NCI-H526 (cell line): Measurements from ENCODE around the gene BECN2.
A peak's percentile ranks its signal among the peaks of the same experiment; 100 is the strongest.

Experiments used
- DNase-seq, 2 experiments: peaks; one replicate each; lab custom pipeline; 2025; lab: John Stamatoyannopoulos, UW

Gene BECN2, protein sequence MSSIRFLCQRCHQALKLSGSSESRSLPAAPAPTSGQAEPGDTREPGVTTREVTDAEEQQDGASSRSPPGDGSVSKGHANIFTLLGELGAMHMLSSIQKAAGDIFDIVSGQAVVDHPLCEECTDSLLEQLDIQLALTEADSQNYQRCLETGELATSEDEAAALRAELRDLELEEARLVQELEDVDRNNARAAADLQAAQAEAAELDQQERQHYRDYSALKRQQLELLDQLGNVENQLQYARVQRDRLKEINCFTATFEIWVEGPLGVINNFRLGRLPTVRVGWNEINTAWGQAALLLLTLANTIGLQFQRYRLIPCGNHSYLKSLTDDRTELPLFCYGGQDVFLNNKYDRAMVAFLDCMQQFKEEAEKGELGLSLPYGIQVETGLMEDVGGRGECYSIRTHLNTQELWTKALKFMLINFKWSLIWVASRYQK

GRCh38 chr1:241957692-241958494 is at the start of gene BECN2:
Gene BECN2 (plus strand): TSS chr1:241957767. CDS start chr1:241957767, 0 bp downstream.
- peak; percentile 3 to 69 for DNase-seq

- no peak for DNase-seq
Observed at GRCh38 chr1:241916196-241916595, 41.4 kb upstream of the BECN2 start.

DNA sequence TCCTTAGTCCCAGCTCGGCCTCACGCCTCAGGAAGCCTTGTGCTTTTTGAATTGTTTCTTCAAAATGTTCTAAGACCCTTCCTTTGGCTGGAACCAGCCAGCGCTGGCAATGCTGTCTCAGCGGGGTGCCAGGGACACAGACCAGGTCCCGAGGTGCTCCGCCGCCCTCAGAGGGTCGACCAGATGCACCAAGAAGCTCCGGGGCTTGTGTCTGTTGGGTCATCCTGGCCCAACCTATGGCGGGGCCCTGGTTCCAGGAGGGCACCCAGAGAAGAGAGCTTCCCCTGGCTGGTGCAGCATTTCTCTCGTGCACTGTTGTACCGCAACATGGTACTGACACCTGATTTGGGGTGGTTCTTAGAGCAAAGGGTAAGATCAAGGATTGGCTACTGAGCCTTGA is 40.1 kb upstream of the BECN2 start:
- no peak for DNase-seq

DNA sequence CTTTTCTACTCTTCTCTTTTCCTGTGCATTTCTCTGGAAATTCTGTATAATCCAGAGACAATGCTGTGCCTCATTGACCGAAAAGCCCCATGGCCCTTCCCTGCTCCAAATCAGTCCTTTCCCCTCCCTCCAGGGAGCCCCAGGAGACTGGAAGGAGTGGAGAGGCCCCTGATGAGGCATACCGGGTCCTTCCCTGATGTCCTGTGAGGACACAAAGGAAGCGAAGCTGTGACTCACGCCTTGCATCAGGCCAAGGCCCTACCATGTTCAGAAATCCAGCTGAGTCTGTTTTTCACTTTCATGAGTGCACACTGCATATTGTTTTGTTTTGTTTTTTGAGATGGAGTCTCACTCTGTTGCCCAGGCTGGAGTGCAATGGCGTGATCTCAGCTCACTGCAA is 38.7 kb upstream of the BECN2 start:
- DNase-seq = no peak

GRCh38 chr1:241924080-241924808 is 33.3 kb upstream of the BECN2 start:
- DNase-seq = no peak

DNA sequence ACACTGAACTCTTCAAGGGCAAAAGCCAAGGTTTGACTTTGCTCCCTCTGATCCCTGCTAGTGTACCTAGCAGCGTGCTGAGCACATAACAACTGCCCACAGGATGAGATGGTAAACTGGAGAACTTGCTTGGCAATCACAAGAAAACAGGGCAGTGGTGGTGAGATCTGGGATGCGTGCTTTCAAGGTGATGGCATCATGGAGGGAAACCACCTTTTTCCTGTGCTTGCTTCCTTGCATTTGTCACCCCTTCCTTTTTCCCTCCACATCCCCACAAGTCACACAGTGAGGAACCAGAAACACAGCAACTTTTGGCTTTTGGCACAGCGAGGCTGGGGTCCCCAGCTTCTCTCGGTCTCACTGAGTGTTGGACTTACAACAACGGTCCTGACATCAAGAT is 31.4 kb upstream of the BECN2 start:
- DNase-seq = no peak

DNA sequence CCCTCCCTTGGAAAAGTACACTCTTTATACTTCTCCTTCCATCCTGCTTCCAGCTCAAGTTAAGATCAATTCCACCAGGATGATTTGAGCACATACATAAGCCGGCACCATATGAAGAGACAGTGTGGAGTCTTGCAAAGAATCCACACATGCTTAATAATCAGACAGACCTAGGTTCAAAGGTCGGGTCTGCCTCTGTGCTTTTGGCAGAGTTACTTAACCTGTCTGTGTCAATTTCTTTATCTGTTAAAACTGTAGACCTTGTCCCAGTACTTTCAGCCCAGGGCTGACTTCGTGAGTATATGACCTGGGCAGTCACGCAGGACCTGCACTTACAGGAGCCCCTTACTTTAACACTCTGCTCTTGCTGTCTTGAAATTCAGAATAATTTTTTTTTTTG is 30.2 kb upstream of the BECN2 start:
- DNase-seq = no peak

GRCh38 chr1:241932845-241933244 is 24.7 kb upstream of the BECN2 start:
- DNase-seq = no peak

DNA sequence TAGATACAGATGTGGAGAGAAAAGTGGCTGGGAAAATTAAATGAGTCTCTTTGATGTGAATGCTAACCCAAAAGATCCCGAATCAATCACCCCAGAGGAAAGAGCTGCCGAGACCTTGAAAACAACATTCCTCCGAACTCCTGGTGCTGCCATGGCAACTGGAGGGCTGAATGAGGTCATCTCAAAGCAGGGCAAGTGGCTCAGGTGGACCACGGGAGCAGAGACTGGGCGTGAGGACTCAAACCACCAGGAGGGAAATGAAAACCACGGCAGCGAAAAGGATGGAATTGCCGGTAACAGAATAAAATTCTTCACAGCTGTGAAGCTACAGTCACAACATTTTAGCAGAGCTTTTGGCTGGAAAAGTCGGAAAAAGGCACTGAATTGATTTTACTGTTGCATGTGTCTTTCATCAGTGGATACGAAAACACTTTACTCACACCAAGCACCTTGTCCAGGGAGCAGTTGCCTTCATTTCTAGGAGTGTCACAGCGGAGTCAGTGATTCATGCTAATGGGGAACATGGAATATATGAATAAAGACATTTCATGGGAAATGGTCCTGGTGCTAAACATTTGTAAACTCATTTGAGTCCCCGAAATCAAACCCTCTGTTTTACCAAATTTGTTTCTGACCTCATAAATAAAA is 23.2 kb upstream of the BECN2 start:
- DNase-seq = no peak

DNA sequence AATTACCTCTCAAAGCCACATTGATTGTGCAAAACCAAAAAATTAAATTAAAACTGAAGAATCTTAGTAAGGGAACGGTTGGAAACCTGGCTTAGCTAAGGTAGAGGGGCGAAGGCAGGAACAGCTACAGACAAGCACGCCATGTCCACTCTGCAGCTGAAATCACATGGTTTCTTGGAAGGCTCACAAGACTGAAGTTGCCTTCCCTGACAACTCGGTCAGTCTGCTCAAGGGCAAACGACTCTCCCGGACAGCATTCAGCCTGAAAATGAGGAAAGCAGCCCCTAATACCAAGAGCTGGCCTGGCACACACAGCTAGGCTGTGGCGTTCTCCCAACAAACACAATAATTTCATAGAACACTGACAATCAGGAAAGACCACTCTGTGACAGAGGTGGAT is 22.7 kb upstream of the BECN2 start:
- no peak for DNase-seq

GRCh38 chr1:241939798-241940197 is 17.8 kb upstream of the BECN2 start:
- DNase-seq = no peak

DNA sequence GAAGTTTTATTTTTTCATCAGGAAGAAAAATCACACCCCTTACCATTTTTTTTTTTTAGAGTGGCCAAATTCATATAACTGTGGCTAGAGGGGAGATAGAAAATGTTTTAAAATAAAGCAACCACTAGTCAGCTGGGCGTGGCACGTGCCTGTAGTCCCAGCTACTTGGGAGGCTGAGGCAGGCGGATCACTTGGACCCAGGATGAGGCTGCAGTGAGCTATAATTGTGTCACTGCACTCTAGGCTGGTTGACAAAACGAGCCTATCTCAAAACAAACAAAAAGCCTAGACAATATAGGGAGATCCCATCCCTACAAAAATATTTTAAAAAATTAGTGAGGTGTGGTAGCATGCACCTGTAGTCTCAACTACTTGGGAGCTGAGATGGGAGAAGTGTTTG is 14.8 kb upstream of the BECN2 start:
- no peak for DNase-seq

DNA sequence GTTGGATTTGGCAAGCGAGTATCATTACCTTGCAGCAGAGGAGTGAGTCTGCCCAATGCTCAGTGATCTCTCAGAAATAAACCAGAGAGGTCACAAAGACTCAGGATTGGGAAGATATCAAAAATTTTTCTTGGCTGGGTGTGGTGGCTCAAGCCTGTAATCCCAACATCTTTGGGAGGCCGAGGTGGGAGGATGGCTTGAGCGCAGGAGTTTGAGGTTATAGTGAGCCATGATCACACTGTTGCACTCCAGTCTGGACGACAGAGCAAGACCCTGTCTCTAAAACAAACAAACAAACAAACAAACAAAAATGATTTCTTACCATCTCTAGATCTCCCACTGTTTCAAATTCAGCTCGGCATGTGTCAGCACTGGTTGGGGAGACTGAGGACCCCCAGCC is 13.3 kb upstream of the BECN2 start:
- no peak for DNase-seq

DNA sequence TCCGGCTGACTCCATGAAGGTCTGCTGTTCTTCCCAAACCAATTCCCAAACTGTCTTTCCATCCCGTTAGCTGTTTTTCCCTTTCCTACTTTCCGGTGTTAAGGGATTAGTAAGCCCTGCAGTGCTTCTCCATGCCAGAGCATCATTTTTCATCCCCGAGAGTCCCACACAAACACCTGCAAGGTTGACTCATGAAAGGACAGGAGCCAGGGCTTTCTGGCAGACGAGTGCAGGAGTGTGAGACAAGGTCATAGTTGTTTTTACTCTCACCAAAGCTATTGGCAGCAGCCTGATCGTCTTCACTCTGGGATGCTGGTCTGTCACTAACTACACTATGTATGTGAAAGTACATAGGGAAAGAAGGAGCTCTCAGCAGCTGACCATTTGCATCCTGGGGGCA is 10.2 kb upstream of the BECN2 start:
- DNase-seq = no peak

GRCh38 chr1:241950390-241950789 is 7.2 kb upstream of the BECN2 start:
- DNase-seq = no peak

GRCh38 chr1:241962153-241962552 is 4.6 kb downstream of the BECN2 start:
- DNase-seq = no peak

DNA sequence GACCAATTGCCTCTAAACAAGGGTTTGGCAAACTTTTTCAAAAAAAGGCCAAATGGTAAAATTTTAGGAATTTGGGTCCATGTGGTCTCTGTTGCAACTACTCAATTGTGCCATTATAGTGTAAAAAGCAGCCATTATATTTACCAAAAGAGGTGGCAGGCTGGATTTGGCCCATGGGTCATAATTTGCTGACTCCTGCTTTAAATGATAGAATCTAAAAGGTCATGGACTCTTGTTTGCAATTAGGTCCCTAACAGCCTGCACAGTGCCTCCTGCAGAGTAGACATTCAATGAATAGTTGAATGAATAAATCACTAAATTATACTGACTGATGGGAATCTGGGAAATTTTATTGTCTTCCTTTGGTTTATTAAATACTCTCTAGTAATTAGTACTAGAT is 6.2 kb downstream of the BECN2 start:
- no peak for DNase-seq

DNA sequence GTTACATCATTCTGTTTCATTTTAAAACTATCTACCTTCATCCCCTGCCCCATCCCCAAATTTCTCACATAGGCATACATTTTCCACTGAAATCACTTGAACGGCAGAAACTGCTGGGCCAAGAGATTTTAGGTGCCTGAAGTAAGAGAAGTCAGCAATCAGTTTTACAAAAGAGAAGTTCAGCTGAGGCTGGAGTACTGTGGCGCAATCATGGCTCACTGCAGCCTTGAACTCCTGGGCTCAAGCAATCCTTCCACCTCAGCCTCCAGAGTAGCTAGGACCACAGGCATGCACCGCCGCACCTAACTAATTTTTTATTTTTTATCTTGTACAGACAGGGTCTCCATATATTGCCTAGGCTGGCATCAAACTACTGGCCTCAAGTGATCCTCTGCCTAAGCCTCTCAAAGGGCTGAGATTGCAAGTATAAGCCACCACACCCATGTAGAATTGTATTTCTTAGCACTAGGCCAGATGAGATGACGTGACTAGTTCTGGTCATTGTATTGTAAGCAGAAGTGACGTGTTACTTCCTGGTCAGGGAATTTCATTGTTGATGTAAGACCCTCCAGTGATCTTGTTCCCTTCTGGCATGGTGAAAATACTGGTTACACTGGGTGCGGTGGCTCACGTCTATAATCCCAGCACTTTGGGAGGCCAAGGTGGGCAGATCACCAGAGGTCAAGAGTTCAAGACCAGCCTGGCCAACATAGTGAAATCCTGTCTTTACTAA is 7.1 kb downstream of the BECN2 start:
- DNase-seq = no peak

DNA sequence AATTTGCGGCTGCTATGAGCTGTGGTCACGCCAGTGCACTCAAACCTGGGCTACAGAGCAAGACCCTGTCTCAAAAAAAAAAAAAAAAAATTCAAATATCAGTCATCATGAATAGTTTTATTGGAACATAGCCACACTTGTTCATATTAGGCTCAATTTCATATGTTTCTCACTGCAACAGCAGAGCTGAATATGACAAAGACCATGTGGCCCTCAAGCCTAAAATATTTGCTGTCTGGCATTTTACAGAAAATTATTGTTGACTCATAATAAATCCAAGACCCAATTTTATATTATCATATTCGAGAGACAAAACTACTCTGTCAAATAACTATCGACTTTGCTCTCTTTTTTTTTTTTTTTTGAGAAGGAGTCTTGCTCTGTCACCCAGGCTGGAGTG is 11.0 kb downstream of the BECN2 start:
- DNase-seq = no peak

GRCh38 chr1:241972703-241973369 is 15.3 kb downstream of the BECN2 start:
- DNase-seq = no peak

- peak in 1 of 2 experiments; percentile 28 for DNase-seq
Observed at GRCh38 chr1:241976229-241976628, 18.7 kb downstream of the BECN2 start.
